Fibroblast of the aortic adventitia (primary cell): ENCODE data around the gene GIMAP1. TPM values are rescaled to one million over a fixed set of nuclear protein-coding genes. Genes with fewer than 3 reads are reported as not detected.

Experiments used
- DNase-seq: peaks from one replicate; pipeline ENCODE4 v3.0.0-alpha.2; 2010; ENCODE audit warnings: low read depth
- H3K4me3 ChIP-seq: 2 replicates; pipeline ENCODE4 v1.5.1; 2011; ENCODE audit warnings: low read depth, mild to moderate bottlenecking, control low read depth, low read length, moderate library complexity
- CTCF ChIP-seq: IDR thresholded peaks from 2 replicates; pipeline ENCODE4 v1.5.1; 2011; ENCODE audit warnings: mild to moderate bottlenecking, low read length, control low read depth, inconsistent platforms; ENCODE audit not compliant: insufficient read depth
- total RNA-seq: library from RNA; depleted of rRNA; stranded (reverse); fragments of >200 nt; gene quantifications from 2 replicates; pipeline ENCODE4 v1.2.3, GENCODE V29; 2012; ENCODE audit warnings: low replicate concordance

The GIMAP1 gene
- total RNA-seq, 1 donor, result not detected

- no peak overlapping the region for H3K4me3 ChIP-seq
- DNase-seq, result no peak
- no peak for TF ChIP-seq CTCF
Observed at GRCh38 chr7:150722431-150722931, 6.1 kb downstream of the GIMAP1 start.

GRCh38 chr7:150723467-150723866 lies 7.1 kb downstream of the GIMAP1 start:
- no peak for DNase-seq
- no peak overlapping the region for H3K4me3 ChIP-seq
- TF ChIP-seq CTCF, result no peak

- H3K4me3 ChIP-seq, result no peak overlapping the region
- no peak for DNase-seq
- TF ChIP-seq CTCF, result no peak
Observed at GRCh38 chr7:150727381-150727780, 11.0 kb downstream of the GIMAP1 start.

GRCh38 chr7:150728011-150728410 lies 11.6 kb downstream of the GIMAP1 start:
- no peak for TF ChIP-seq CTCF
- no peak overlapping the region for H3K4me3 ChIP-seq
- DNase-seq, result no peak

GRCh38 chr7:150728609-150729008 lies 12.2 kb downstream of the GIMAP1 start:
- DNase-seq, result no peak
- no peak for TF ChIP-seq CTCF
- no peak overlapping the region for H3K4me3 ChIP-seq

GRCh38 chr7:150731916-150732315 lies 15.5 kb downstream of the GIMAP1 start:
- no peak for DNase-seq
- no peak overlapping the region for H3K4me3 ChIP-seq
- TF ChIP-seq CTCF, result no peak

- no peak overlapping the region for H3K4me3 ChIP-seq
- TF ChIP-seq CTCF, result no peak
- DNase-seq, result no peak
Observed at GRCh38 chr7:150732786-150733481, 16.5 kb downstream of the GIMAP1 start.
